Mesodermal cell (in vitro differentiated cells): ENCODE measurements around the gene CFAP97D1.

Experiments used
- H3K27ac ChIP-seq: 2 replicates; pipeline ENCODE4 v1.7.0; 2013; ENCODE audit warnings: mild to moderate bottlenecking, low read depth, low read length, moderate library complexity; ENCODE audit not compliant: severe bottlenecking
- H3K36me3 ChIP-seq: 2 replicates; pipeline ENCODE4 v1.7.1; 2013; ENCODE audit warnings: mild to moderate bottlenecking, low read length, moderate library complexity; ENCODE audit not compliant: control insufficient read depth, insufficient read depth
- H3K4me1 ChIP-seq: one replicate; pipeline ENCODE4 v1.7.1; 2013; ENCODE audit warnings: mild to moderate bottlenecking, low read length; ENCODE audit not compliant: insufficient read depth, control insufficient read depth, poor library complexity, severe bottlenecking
- H3K4me3 ChIP-seq: 2 replicates; pipeline ENCODE4 v1.7.0; 2013; ENCODE audit warnings: low read length, control low read depth, mild to moderate bottlenecking; ENCODE audit not compliant: insufficient read depth, poor library complexity, severe bottlenecking; ENCODE audit errors: extremely low read depth
- H3K9me3 ChIP-seq: 2 replicates; pipeline ENCODE4 v1.7.1; 2013; ENCODE audit warnings: mild to moderate bottlenecking, low read length, moderate library complexity; ENCODE audit not compliant: control insufficient read depth
- WGBS, 2 experiments: methylation state at CpG; one replicate each; pipeline ENCODE4 v1.1.5; 2013; ENCODE audit warnings: missing lambda C conversion rate in 2 of 2; ENCODE audit not compliant: insufficient coverage in 2 of 2; 5-methylcytosine and 5-hydroxymethylcytosine counted together

The CFAP97D1 gene

DNA sequence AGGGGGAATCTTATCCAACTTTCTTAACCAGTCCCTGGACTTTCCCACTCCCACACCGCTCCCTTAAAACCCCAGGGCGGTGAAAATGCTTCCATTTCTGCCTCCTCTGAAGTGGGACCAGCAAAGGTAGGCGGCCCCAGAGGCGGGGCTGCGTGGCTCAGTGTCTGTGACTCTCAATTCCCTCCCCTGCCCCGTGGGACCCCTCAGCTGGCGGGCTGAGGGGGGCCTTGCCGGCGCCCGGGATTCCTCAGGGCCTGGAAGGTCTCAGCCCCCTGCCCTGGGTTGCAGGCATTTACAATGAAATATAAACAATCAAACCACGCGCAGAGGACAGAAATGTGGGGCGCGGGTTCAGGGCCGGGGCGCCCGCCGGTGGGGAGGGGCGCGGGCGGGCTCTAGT lies 25.3 kb upstream of the CFAP97D1 start:
- WGBS, 2 experiments: 55 to 63% methylated on average over 12 to 17 of the region's 21 CpGs
- peaks cover 30% of the 10 kb centered on the region for H3K4me1 ChIP-seq

DNA sequence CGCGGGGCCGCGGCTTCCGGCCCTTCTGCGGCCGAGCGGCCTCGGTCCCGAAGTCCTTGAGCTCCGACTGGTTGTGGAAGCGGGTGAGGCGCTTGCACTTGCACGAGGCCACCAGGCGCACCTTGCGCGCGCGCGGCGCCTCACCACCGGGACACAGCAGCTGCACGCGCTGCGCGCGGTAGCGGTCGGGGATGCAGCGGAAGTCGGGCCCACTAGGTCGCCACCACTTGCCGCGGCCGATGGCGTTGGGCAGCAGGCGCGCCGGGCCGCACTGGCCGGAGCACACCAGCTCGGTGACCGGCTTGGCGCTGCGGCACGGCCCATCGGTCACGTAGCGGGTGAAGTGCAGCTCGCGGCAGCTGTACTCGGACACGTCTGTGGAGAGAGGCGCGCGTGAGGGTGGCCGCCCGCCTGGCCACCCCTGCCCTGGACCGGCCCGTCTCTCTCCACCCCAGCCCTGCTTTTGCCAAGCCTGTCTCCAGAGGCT lies 24.8 kb upstream of the CFAP97D1 start:
- no peak overlapping the region for H3K27ac ChIP-seq
- WGBS, 2 experiments: 56 to 58% methylated on average over 46 to 60 of the region's 60 CpGs
- H3K4me1 ChIP-seq: peaks cover 32% of the 10 kb centered on the region
- H3K4me3 ChIP-seq: peak overlapping the region; percentile 8
- no peaks in the 10 kb centered on the region for H3K9me3 ChIP-seq
- H3K36me3 ChIP-seq: no peaks in the 10 kb centered on the region

More for the DNA sequence above, 25.3 kb upstream of the CFAP97D1 start:
- H3K36me3 ChIP-seq: no peaks in the 10 kb centered on the region
- no peak overlapping the region for H3K4me3 ChIP-seq
- no peak overlapping the region for H3K27ac ChIP-seq
- no peaks in the 10 kb centered on the region for H3K9me3 ChIP-seq

DNA sequence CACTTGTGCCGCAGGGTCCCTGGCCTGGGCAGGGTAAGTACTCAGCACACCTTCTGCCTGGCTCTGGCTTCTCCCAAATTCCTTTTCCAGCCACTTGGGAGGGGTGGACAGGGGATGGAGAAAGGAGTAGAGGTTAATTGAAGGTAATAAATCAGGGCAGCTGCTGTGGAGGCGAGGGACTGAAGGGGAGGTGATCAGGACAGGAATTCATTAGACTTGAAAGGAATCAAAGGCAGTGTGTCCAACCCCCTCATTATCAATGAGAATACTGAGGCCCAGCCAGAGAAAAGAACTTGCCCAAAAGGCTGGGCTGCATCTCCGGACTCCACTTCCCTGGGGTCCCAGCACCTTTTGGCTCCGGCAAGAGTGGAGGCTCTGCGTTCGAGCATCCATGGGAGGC lies 24.0 kb upstream of the CFAP97D1 start:
- no peaks in the 10 kb centered on the region for H3K9me3 ChIP-seq
- peak overlapping the region; percentile 2 for H3K4me3 ChIP-seq
- H3K36me3 ChIP-seq: no peaks in the 10 kb centered on the region
- WGBS, 2 experiments: 63 to 83% methylated on average over 1 to 2 of the region's 6 CpGs
- peaks cover 36% of the 10 kb centered on the region for H3K4me1 ChIP-seq
- no peak overlapping the region for H3K27ac ChIP-seq

DNA sequence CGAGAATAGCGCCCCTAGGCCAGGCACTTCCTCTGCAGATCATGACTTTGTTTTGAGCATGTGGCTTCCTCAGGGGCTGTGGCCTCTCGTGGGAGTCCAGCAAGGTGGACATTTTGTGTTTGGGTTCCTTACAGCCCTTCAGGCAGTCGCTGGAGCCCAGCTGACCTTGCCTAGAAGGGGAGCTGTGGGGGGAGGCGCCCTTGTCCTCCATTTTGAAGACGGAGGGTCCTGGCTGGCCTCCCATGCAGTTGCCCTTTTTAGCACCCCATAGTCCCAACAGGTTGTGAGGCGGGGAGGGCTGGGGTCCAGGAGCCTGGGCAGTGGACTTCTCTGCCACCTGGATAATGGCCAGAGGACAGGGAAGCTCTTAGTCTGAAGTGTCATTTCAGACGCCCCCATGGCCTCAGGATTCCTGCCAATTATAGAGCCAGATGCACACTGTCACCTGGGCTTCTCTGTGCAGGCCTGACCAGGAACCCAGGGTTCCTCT lies 23.0 kb upstream of the CFAP97D1 start:
- no peak overlapping the region for H3K27ac ChIP-seq
- H3K9me3 ChIP-seq: no peaks in the 10 kb centered on the region
- H3K4me3 ChIP-seq: no peak overlapping the region
- H3K4me1 ChIP-seq: peaks cover 36% of the 10 kb centered on the region
- H3K36me3 ChIP-seq: no peaks in the 10 kb centered on the region
- WGBS, 2 experiments: 89 to 90% methylated on average over 6 to 7 of the region's 8 CpGs

DNA sequence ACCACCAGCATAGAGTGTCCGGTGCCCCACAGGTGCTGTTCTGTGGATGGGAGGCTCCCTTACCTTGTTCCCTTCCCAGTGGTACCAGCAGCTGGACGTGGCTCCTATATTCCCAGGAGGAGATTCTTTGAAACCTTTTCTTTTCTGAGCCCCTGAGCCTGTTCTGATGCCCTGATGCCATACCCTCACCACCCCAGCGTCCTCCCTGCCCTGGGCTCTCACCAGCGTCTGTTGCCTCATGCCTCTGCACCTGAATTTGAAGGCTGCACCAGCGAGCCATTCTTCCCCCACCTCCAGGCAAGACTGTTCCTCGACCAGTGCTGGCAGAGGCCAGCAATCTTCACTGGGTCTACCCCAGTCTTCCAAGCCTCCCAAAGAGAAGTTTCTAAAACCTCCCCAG lies 22.1 kb upstream of the CFAP97D1 start:
- Histone ChIP-seq H3K27ac (no peak overlapping the region), H3K36me3 (no peaks in the 10 kb centered on the region), H3K4me3 (peak overlapping the region; percentile 9), H3K9me3 (no peaks in the 10 kb centered on the region), H3K4me1 (peaks cover 36% of the 10 kb centered on the region)
- 91 to 96% methylated on average over 5 to 6 of the region's 6 CpGs for WGBS, 2 experiments

DNA sequence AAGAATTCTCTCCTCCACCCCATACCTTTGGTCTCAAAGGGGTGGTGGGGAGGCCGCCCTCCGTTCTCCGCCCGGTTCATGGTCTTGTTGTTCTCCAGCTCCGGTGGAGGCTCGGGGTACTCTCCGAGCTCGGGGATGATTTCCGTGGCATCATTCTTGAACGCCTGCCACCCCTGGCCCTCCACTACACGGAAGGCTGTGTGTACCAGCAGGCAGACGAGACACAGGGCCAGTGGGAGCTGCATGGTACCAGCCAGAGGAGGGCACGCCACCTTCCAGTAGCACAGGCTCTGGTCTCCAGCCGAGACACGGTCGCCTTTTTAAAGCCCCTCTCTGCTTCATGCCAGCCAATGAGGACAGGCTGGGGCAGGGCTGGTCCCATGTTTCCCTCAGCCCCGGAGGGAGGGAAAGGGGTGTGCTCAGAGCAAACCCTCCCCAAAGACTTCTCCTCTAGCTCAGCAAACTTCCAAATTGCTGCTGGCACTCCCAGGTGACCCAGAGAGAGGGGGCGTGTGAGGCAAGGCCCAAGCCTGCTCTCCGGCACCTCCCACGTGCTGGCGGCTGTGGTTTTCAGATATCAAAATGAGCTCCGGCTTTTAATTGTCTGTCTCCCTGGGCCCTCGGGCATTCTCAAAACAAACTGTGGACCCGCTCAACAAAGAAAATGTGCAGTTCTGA lies 21.6 kb upstream of the CFAP97D1 start, which contains the start of gene SOST:
Gene SOST, minus strand, starts transcription at position 295 of the 678 bp plus-strand sequence. Its CDS starts 50 bp downstream, at position 245.
- Histone ChIP-seq H3K9me3 (no peaks in the 10 kb centered on the region), H3K4me1 (peaks cover 36% of the 10 kb centered on the region), H3K4me3 (peak within 1 kb of the TSS; percentile 9), H3K27ac (no peak within 1 kb of the TSS), H3K36me3 (no peaks in the 10 kb centered on the region)
- whole genome bisulfite sequencing, 2 experiments: 91 to 93% methylated on average over 22 to 23 of the region's 24 CpGs

DNA sequence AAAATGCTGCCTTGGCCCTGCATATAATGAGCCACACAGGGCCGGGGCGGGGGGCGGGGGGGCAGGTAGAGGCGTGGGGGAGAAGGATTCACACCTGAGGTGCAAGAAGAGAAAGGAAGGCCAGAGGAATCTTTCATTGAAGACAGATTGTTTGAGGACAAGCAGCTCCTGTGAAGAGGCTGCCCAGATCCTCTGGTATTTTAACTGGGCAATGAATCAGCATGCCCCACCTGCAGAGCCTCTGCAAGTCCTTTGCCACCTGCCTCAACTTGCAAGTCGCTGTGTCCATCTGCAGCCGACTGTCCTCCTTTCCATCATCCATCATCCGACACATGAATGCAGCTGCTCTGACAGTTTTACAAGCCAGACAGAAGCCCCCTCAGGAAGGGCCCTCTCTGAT lies 20.4 kb upstream of the CFAP97D1 start:
- Histone ChIP-seq H3K4me1 (peaks cover 35% of the 10 kb centered on the region), H3K4me3 (peak overlapping the region; percentile 19), H3K36me3 (no peaks in the 10 kb centered on the region), H3K27ac (peak overlapping the region; percentile 16), H3K9me3 (no peaks in the 10 kb centered on the region)
- 56 to 61% methylated on average over 3 to 7 of the region's 7 CpGs for WGBS, 2 experiments

DNA sequence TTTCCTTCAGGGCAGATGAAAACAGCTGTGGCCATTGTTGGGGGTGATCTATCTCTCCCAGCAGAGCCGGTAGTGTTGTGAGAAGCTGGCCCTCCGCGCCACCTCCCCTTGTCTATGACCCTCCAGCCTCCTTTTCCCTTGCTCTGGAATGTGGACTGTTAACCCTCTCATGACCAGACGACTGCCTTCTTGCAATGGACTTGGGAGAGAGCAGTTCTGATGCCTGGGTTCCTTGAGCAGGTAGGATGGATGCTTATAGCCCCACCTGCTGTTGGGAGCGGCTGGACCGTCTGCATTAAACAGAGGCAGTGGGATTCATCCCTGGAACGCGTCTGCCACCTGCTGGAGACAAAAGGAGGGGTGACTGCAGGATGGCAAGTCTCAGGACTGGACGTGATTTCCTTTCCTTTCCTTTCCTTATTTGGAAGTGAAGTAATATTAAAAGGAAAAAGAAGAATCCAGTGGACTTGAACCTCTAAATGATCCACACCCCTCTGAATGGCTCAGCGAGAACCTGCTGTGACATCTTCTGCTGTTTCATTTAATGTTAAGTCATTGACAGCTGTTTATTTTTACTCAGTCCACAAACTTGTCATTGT lies 19.9 kb upstream of the CFAP97D1 start:
- peak overlapping the region; percentile 19 for H3K4me3 ChIP-seq
- peaks cover 30% of the 10 kb centered on the region for H3K4me1 ChIP-seq
- no peaks in the 10 kb centered on the region for H3K9me3 ChIP-seq
- H3K27ac ChIP-seq: peak overlapping the region; percentile 16
- WGBS, 2 experiments: 0% methylated on average over 3 to 4 of the region's 10 CpGs
- no peaks in the 10 kb centered on the region for H3K36me3 ChIP-seq

DNA sequence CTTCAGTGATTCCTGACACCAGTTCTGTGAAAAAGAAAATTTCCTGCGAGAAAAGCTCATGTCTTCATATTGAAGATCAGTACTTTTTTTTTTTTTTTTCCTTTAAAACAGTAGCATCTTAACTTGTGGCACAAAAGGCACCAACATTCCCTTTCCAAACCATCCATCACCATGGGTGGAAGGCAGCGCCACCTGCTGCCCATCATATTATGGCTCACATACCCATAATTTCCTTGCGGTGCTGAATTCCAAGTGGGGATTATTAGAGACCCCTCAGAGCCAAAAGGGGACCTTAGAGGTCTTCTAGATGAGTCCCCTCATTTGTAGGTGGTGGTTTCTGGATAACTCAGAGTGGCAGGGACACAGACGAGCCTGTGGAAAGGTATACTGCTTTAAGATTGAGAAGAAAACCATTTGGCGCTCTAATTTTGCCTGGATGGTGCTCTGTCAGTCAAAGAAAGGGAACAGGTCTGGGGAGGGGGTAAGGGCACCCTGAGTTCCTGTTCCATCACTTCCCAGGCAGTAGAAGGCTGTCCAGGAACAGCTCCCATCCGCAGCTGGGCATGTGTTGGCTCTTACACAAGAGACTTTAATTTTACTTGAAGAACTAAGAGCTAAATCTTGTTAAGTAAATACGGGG lies 13.7 kb upstream of the CFAP97D1 start:
- Histone ChIP-seq H3K4me1 (no peaks in the 10 kb centered on the region), H3K4me3 (no peak overlapping the region), H3K36me3 (peaks cover 48% of the 10 kb centered on the region), H3K9me3 (no peaks in the 10 kb centered on the region), H3K27ac (no peak overlapping the region)
- 36 to 50% methylated on average over 4 to 7 of the region's 7 CpGs for WGBS, 2 experiments

DNA sequence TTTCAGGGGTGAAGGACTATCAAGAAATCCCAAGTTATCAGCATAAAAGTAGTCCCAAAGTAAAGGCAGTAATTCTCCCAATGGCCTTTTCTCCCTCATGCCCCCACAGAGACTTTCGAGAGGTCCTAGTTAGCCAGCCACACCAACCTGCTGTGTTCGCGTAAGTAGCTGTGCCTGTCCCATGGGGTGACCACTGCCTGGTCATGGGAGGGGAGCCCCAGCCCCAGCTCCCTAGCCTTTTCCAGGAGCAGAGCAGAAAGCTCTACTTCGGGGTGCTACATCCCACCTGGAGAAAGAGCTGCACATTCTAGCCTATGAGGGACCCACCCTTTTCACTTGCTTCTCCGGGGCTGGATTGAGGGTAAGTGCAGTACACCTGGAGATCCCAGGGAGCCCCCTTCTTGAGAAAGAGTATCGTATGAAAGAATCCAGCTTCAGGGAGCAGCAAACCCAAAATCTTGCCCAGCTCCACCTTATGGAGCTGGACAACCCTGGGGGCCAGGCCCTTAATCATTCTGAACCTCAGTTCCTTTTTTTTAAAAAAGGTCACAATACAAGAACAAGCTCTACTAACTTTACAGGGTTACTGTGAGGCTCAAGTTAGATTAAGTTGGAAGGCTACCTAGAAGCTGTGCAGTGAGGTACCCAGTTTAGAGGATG lies 13.1 kb upstream of the CFAP97D1 start:
- no peak overlapping the region for H3K27ac ChIP-seq
- H3K4me1 ChIP-seq: no peaks in the 10 kb centered on the region
- 89 to 96% methylated on average over 5 to 6 of the region's 6 CpGs for WGBS, 2 experiments
- no peaks in the 10 kb centered on the region for H3K9me3 ChIP-seq
- H3K4me3 ChIP-seq: no peak overlapping the region
- H3K36me3 ChIP-seq: peaks cover 54% of the 10 kb centered on the region
